SK-N-MC (cell line): ENCODE results near the gene GRB2.

Experiments used
- EZH2 ChIP-seq: fragments of 200-600 bp; sonication (generic); IDR thresholded peaks from one replicate; pipeline ENCODE4 v1.6.1; 2017; ENCODE audit warnings: antibody characterized with exemption
- POLR2AphosphoS5 ChIP-seq: IDR thresholded peaks from 2 replicates; pipeline ENCODE4 v1.6.1; 2012; ENCODE audit warnings: mild to moderate bottlenecking, low read depth, low read length, borderline replicate concordance

GRCh38 chr17:75405365-75406221 is at the start of gene GRB2:
- TF ChIP-seq EZH2: no peak
- TF ChIP-seq POLR2AphosphoS5: peak; percentile 87
